GM12878 (cell line): ENCODE data around the gene FAM216A. TPM values are rescaled to one million over a fixed set of nuclear protein-coding genes. Genes with fewer than 3 reads are reported as not detected.

ENCODE experiments used
- BACH1 ChIP-seq: fragments of 450-650 bp; IDR thresholded peaks from 2 replicates; pipeline ENCODE4 v1.6.1; 2017; ENCODE audit warnings: mild to moderate bottlenecking, borderline replicate concordance
- BCL11A ChIP-seq: IDR thresholded peaks from 2 replicates; pipeline ENCODE4 v1.6.1; 2011; ENCODE audit warnings: low read depth, low read length
- BRCA1 ChIP-seq: IDR thresholded peaks from 2 replicates; pipeline ENCODE4 v1.6.1; 2011; ENCODE audit warnings: low read depth, low read length, improper control_type of control experiment
- CREB1 ChIP-seq: IDR thresholded peaks from 2 replicates; pipeline ENCODE4 v1.6.1; 2012; ENCODE audit warnings: low read depth, mild to moderate bottlenecking, inconsistent platforms
- E2F8 ChIP-seq: fragments of 450-650 bp; IDR thresholded peaks from 2 replicates; pipeline ENCODE4 v1.6.1; 2018; ENCODE audit warnings: mild to moderate bottlenecking, low read depth, moderate library complexity; ENCODE audit not compliant: partially characterized antibody
- HDAC2 ChIP-seq: fragments of 200-600 bp; sonication (generic); IDR thresholded peaks from 2 replicates; pipeline ENCODE4 v1.6.1; 2017
- IRF4 ChIP-seq: IDR thresholded peaks from 2 replicates; pipeline ENCODE4 v1.6.1; 2011; ENCODE audit warnings: low read depth, low read length
- IRF5 ChIP-seq: fragments of 450-650 bp; IDR thresholded peaks from 2 replicates; pipeline ENCODE4 v1.6.1; 2017; ENCODE audit warnings: borderline replicate concordance
- JUND ChIP-seq: IDR thresholded peaks from 2 replicates; pipeline ENCODE4 v1.6.1; 2012; ENCODE audit warnings: low read depth, mild to moderate bottlenecking, low read length, improper control_type of control experiment, moderate library complexity
- KLF5 ChIP-seq: fragments of 450-650 bp; IDR thresholded peaks from 2 replicates; pipeline ENCODE4 v1.6.1; 2014; ENCODE audit warnings: mild to moderate bottlenecking; ENCODE audit not compliant: partially characterized antibody
- MEF2A ChIP-seq: IDR thresholded peaks from 2 replicates; pipeline ENCODE4 v1.6.1; 2011; ENCODE audit warnings: low read depth, mild to moderate bottlenecking, low read length, moderate library complexity; ENCODE audit not compliant: insufficient read depth
- NR2C2 ChIP-seq: IDR thresholded peaks from 2 replicates; pipeline ENCODE4 v1.6.1; 2011; ENCODE audit warnings: borderline replicate concordance, low read depth; ENCODE audit not compliant: control insufficient read depth, insufficient read length
- NRF1 ChIP-seq: conservative IDR thresholded peaks from 2 replicates; pipeline ENCODE4 v1.6.1; 2011; ENCODE audit warnings: mild to moderate bottlenecking, low read depth, low read length, improper control_type of control experiment
- RBBP5 ChIP-seq: fragments of 200-600 bp; sonication (generic); conservative IDR thresholded peaks from 2 replicates; pipeline ENCODE4 v1.6.1; 2016
- RCOR1 ChIP-seq: conservative IDR thresholded peaks from 2 replicates; pipeline ENCODE4 v1.6.1; 2012; ENCODE audit warnings: low read depth, low read length, improper control_type of control experiment
- RFX5 ChIP-seq: IDR thresholded peaks from 2 replicates; pipeline ENCODE4 v1.6.1; 2011; ENCODE audit warnings: low read depth, low read length, improper control_type of control experiment
- SMC3 ChIP-seq: IDR thresholded peaks from 2 replicates; pipeline ENCODE4 v1.6.1; 2011; ENCODE audit warnings: low read length, improper control_type of control experiment, borderline replicate concordance
- STAT1 ChIP-seq: fragments of 450-650 bp; conservative IDR thresholded peaks from 2 replicates; pipeline ENCODE4 v1.6.1; 2014; ENCODE audit warnings: antibody characterized with exemption, mild to moderate bottlenecking
- ZSCAN29 ChIP-seq: fragments of 450-650 bp; IDR thresholded peaks from 2 replicates; pipeline ENCODE4 v1.6.1; 2017; ENCODE audit warnings: mild to moderate bottlenecking, moderate library complexity
- polyA plus RNA-seq, 11 experiments: library from polyadenylated mRNA; depleted of rRNA in 4 of 11; unstranded in 6 of 11; stranded (reverse) in 5 of 11; fragments of >200 nt; fragmentation: Nextera tagmentation in 4 of 11; fragmentation: Illumina TruSeq in 1 of 11; extraction: Ambion mirVana in 4 of 11; extraction: Trizol in 1 of 11; gene quantifications; 1 replicate in 1 of 11; 2 replicates in 10 of 11; pipeline versions ENCODE4 v1.2.1 to v1.2.3, GENCODE V29; 2011 to 2016; ENCODE audit warnings: inconsistent platforms in 2 of 11, missing spikeins in 2 of 11, low read depth in 1 of 11
- total RNA-seq, 4 experiments: library from RNA; depleted of rRNA in 3 of 4; stranded (reverse); fragments of >200 nt in 3 of 4; fragmentation: Illumina TruSeq in 1 of 4; extraction: Trizol in 1 of 4; gene quantifications; 2 replicates each; pipeline versions ENCODE4 v1.2.1 to v1.2.3, GENCODE V29; 2013 to 2021
- TF ChIP-seq, protein P1 (sequence below): fragments of 450-650 bp; IDR thresholded peaks from 2 replicates; pipeline ENCODE4 v1.6.1; 2017; ENCODE audit warnings: mild to moderate bottlenecking
- TF ChIP-seq, protein P2 (sequence below): fragments of 450-650 bp; IDR thresholded peaks from 2 replicates; pipeline ENCODE4 v1.6.1; 2017; ENCODE audit warnings: mild to moderate bottlenecking, moderate library complexity

Gene FAM216A
- total and polyA plus RNA-seq, 10 of the 15 experiments (the other 5 are each of a cell fraction or from before 2014, with no cell fraction given): 15.0 to 48.3 (median 35.0) TPM

GRCh38 chr12:110449799-110450497 lies 18.7 kb upstream of the FAM216A start, which contains the start of gene ARPC3 (continued):
- TF ChIP-seq E2F8 (peak; percentile 81), CREB1 (peak; percentile 78), RFX5 (0 out of 2 replicates have a peak, but pooled peaks have one; percentile 10), NRF1 (no peak), BRCA1 (no peak), KLF5 (peak; percentile 62), STAT1 (no peak), IRF4 (0 out of 2 replicates have a peak, but pooled peaks have one; percentile 64), NR2C2 (no peak), ZSCAN29 (peak; percentile 47; the same call in 1 of the 2 replicates), RBBP5 (no peak), SMC3 (peak; percentile 70), RCOR1 (0 out of 2 replicates have a peak, but pooled peaks have one; percentile 80), IRF5 (no peak), HDAC2 (no peak), BACH1 (peak; percentile 54; the same call in 1 of the 2 replicates), BCL11A (no peak), MEF2A (0 out of 2 replicates have a peak, but pooled peaks have one; percentile 69), JUND (no peak)
- TF ChIP-seq, protein P1, sequence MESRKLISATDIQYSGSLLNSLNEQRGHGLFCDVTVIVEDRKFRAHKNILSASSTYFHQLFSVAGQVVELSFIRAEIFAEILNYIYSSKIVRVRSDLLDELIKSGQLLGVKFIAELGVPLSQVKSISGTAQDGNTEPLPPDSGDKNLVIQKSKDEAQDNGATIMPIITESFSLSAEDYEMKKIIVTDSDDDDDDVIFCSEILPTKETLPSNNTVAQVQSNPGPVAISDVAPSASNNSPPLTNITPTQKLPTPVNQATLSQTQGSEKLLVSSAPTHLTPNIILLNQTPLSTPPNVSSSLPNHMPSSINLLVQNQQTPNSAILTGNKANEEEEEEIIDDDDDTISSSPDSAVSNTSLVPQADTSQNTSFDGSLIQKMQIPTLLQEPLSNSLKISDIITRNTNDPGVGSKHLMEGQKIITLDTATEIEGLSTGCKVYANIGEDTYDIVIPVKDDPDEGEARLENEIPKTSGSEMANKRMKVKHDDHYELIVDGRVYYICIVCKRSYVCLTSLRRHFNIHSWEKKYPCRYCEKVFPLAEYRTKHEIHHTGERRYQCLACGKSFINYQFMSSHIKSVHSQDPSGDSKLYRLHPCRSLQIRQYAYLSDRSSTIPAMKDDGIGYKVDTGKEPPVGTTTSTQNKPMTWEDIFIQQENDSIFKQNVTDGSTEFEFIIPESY: no peak
- TF ChIP-seq, protein P2, sequence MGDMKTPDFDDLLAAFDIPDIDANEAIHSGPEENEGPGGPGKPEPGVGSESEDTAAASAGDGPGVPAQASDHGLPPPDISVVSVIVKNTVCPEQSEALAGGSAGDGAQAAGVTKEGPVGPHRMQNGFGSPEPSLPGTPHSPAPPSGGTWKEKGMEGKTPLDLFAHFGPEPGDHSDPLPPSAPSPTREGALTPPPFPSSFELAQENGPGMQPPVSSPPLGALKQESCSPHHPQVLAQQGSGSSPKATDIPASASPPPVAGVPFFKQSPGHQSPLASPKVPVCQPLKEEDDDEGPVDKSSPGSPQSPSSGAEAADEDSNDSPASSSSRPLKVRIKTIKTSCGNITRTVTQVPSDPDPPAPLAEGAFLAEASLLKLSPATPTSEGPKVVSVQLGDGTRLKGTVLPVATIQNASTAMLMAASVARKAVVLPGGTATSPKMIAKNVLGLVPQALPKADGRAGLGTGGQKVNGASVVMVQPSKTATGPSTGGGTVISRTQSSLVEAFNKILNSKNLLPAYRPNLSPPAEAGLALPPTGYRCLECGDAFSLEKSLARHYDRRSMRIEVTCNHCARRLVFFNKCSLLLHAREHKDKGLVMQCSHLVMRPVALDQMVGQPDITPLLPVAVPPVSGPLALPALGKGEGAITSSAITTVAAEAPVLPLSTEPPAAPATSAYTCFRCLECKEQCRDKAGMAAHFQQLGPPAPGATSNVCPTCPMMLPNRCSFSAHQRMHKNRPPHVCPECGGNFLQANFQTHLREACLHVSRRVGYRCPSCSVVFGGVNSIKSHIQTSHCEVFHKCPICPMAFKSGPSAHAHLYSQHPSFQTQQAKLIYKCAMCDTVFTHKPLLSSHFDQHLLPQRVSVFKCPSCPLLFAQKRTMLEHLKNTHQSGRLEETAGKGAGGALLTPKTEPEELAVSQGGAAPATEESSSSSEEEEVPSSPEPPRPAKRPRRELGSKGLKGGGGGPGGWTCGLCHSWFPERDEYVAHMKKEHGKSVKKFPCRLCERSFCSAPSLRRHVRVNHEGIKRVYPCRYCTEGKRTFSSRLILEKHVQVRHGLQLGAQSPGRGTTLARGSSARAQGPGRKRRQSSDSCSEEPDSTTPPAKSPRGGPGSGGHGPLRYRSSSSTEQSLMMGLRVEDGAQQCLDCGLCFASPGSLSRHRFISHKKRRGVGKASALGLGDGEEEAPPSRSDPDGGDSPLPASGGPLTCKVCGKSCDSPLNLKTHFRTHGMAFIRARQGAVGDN: no peak
